ENCODE data around the gene TBX3.

DNA sequence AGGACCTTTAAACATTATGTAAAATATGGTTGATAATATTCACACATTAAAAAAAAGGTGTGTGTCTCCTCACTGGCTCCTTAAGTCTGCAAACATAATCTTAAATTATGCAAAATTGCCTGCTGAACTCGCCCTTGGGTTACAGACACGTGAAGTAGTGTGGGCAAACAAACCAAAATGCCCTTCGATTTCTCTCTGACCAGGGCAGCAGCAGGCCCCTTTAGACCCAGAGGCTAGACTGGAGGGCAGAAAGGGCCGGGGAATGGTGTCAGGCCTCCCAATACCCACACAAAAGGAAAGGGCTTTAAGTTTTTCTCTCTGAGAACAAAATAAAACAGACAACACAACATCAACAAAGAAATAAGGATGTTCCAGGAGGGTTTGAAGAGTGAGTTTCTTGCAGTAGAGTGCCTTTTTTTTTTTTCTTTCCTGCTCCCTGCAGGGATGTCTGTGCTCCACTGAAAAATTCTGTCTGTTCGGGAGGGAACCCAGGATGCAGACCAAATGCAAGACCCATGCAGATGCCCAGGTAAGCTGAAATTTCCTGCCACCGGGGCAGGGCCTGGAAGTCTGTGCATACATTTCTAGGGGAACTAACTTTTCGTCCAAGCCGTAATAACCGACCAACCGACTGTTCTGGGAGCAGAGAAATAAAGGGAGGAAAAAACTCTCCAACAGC lies 1.7 kb downstream of the TBX3 start:
- TF ChIP-seq POLR2AphosphoS5 (IDR thresholded peaks at IDR 0.05; ENCODE audit: low read depth, low read length) (no peak), CTCF (IDR thresholded peaks at IDR 0.05) (no peak), YY1 (IDR thresholded peaks at IDR 0.05; ENCODE audit: low read depth) (0 out of 2 replicates have a peak, but pooled peaks have one; percentile 8), EZH2phosphoT487 (IDR thresholded peaks at IDR 0.05; ENCODE audit: borderline replicate concordance, low read depth) (no peak)
